ENCODE data around the gene TRERF1. TPM values are rescaled to one million over a fixed set of nuclear protein-coding genes. Genes with fewer than 3 reads are reported as not detected.

Gene TRERF1
- total RNA-seq, 2 donors from 2014 or later = 3.5 to 3.8 TPM

DNA sequence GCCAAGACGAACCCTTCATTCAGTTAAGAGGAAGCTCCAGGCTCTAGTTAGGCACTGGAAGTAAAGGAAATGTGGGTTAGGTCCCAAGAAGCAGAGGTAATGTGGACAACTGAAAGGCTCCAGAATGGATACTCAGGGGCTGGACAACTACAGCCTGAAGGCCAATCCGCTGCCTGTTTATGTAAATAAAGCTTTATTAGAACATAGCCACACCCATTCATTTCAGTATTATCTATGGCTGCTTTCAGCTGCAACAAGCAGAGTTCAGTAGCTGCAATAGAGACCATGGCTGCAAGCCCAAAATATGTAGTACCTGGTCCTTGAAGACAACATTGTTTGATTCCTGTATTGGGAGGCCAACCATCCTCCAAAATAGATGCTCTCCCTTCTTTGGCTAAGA lies 133.2 kb downstream of the TRERF1 start:
- no peaks in the 10 kb centered on the region for H3K9me3 ChIP-seq
- no peaks in the 10 kb centered on the region for H3K4me1 ChIP-seq
- no peaks in the 10 kb centered on the region for H3K27me3 ChIP-seq
- H3K36me3 ChIP-seq = no peaks in the 10 kb centered on the region
- DNase-seq = no peak
- H3K9ac ChIP-seq (ENCODE audit: low read depth in 2 of 2, low read length in 2 of 2) = no peak overlapping the region
- TF ChIP-seq, protein P1, sequence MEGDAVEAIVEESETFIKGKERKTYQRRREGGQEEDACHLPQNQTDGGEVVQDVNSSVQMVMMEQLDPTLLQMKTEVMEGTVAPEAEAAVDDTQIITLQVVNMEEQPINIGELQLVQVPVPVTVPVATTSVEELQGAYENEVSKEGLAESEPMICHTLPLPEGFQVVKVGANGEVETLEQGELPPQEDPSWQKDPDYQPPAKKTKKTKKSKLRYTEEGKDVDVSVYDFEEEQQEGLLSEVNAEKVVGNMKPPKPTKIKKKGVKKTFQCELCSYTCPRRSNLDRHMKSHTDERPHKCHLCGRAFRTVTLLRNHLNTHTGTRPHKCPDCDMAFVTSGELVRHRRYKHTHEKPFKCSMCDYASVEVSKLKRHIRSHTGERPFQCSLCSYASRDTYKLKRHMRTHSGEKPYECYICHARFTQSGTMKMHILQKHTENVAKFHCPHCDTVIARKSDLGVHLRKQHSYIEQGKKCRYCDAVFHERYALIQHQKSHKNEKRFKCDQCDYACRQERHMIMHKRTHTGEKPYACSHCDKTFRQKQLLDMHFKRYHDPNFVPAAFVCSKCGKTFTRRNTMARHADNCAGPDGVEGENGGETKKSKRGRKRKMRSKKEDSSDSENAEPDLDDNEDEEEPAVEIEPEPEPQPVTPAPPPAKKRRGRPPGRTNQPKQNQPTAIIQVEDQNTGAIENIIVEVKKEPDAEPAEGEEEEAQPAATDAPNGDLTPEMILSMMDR (IDR thresholded peaks at IDR 0.05) = no peak
- H3K4me3 ChIP-seq = no peak overlapping the region
- no peak overlapping the region for H3K27ac ChIP-seq
- intact Hi-C loops (cut with DNase I) = loop anchor here (10.0 kb wide), 1 partner anchor 86 kb away; no protein-coding TSS in a partner anchor

DNA sequence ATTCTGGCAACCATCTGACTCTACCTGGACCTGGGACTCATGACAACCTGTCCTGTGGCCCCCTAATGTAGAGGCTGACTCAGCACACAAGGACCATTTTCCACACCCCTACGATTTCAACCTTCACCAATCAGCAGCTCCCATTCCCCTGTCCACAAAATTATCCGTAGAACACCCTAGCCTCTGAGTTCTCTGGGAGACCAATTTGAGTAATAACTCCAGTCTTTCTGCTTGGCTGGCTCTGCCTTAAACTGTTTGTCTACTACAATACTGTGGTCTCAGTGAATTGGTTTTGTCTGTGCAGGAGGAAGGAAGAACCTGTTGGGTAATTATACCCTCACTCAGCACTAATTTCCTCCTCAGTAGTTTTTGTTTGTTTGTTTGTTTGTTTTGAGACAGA lies 134.7 kb downstream of the TRERF1 start:
- Histone ChIP-seq H3K9ac (ENCODE audit: low read depth in 2 of 2, low read length in 2 of 2) (no peak overlapping the region), H3K4me1 (peaks cover 3% of the 10 kb centered on the region), H3K27ac (peak overlapping the region; percentile 39), H3K4me3 (no peak overlapping the region), H3K36me3 (no peaks in the 10 kb centered on the region), H3K27me3 (no peaks in the 10 kb centered on the region), H3K9me3 (no peaks in the 10 kb centered on the region)
- intact Hi-C loops (cut with DNase I) = loop anchor here (10.0 kb wide), 1 partner anchor 88 kb away; no protein-coding TSS in a partner anchor
- TF ChIP-seq, protein P1 (IDR thresholded peaks at IDR 0.05) = no peak
- no peak for DNase-seq

DNA sequence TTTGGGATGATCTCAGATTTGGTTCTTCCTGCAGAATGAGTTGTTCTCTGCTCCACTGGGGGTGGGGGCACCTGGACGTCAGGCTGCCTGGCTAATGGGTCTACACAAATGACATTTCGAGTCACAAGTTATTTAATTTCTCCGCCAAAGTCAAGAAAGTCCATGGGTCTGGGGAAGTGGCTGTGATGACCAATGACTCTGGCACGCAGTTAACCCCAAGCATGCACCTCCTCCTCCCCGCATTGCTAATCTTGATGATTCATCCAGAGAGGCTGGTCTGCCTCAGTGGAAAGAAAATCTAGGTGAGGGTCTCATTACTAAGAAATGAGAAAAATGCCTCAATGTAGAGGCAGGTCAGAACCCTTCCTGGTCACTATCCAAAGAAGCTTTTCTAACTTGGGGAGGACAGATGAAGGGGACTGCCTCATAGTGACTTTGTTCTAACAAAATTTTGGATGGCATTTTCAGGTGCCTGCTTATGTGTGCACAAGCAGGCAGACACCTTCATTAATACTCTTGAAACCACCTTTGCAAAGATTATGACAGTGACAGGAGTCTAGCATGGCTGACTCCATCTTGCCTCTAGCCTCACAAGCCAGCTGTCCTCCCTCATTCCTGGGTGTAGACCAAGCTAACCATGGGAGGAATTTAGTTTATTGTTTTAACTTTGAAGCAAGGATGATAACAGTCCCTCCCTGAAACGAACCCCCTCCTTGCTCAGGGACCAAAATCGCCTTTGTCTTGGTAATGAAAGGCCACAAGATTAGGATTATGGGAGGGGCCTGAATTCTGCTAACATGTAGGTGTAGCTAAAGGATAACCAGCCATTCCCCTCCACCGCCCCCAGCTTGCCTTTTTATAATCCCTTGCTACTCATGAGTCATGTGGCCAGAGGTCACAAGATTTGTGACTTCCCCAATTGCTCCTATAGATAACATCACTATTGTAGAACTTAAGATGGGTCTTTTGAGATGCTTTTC lies 135.4 kb downstream of the TRERF1 start:
- intact Hi-C loops (cut with DNase I) = loop anchor here (10.0 kb wide), 1 partner anchor 89 kb away; no protein-coding TSS in a partner anchor
- no peaks in the 10 kb centered on the region for H3K9me3 ChIP-seq

DNA sequence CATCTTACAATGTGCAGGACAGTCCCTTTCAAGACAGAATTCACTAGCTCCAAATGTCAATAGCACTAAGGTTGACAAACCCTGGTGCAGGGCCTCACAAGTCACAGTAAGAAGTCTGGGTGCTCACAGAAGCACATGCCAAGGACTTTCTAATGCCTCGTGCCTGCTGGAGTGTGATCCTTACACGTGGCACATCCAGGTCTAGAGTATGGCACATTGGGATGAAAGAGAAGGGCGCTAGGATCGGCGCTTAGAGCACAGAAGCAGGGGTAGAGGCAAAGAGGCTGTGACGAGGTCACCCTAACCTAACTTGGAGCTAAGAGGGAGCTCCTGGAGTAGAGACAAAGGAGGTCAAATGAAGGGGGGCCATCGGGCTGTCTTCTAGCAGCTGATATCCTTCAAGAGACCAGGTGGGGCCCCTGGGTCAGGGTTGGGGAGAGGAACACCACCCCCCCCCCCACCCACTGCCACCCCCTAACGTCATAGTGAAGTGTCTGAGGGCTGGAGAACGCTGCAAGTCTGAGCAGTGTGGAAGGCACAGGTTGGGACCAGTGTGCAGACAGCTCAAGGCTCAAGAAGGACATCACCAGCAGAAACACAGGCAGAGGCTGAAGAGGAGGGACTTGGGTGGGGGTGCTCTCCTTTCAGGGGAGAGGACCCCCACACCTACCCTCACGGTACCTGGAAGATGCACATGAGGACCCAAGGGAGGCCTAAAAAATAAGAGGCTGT lies 136.3 kb downstream of the TRERF1 start:
- no peaks in the 10 kb centered on the region for H3K9me3 ChIP-seq
- intact Hi-C loops (cut with DNase I) = loop anchor here (10.0 kb wide), 1 partner anchor 89 kb away; no protein-coding TSS in a partner anchor
- peaks cover 3% of the 10 kb centered on the region for H3K4me1 ChIP-seq
- H3K36me3 ChIP-seq = no peaks in the 10 kb centered on the region
- no peaks in the 10 kb centered on the region for H3K27me3 ChIP-seq
- no peak for DNase-seq
- no peak overlapping the region for H3K9ac ChIP-seq (ENCODE audit: low read depth in 2 of 2, low read length in 2 of 2)
- H3K4me3 ChIP-seq = no peak overlapping the region
- TF ChIP-seq, protein P1 (IDR thresholded peaks at IDR 0.05) = no peak
- H3K27ac ChIP-seq = peak overlapping the region; percentile 44

More for the DNA sequence above, 135.4 kb downstream of the TRERF1 start:
- H3K27me3 ChIP-seq = no peaks in the 10 kb centered on the region
- DNase-seq = peak; percentile 77
- no peak overlapping the region for H3K4me3 ChIP-seq
- H3K27ac ChIP-seq = peak overlapping the region; percentile 44
- no peak overlapping the region for H3K9ac ChIP-seq (ENCODE audit: low read depth in 2 of 2, low read length in 2 of 2)
- H3K4me1 ChIP-seq = peaks cover 3% of the 10 kb centered on the region
- TF ChIP-seq, protein P1 (IDR thresholded peaks at IDR 0.05) = no peak
- no peaks in the 10 kb centered on the region for H3K36me3 ChIP-seq

DNA sequence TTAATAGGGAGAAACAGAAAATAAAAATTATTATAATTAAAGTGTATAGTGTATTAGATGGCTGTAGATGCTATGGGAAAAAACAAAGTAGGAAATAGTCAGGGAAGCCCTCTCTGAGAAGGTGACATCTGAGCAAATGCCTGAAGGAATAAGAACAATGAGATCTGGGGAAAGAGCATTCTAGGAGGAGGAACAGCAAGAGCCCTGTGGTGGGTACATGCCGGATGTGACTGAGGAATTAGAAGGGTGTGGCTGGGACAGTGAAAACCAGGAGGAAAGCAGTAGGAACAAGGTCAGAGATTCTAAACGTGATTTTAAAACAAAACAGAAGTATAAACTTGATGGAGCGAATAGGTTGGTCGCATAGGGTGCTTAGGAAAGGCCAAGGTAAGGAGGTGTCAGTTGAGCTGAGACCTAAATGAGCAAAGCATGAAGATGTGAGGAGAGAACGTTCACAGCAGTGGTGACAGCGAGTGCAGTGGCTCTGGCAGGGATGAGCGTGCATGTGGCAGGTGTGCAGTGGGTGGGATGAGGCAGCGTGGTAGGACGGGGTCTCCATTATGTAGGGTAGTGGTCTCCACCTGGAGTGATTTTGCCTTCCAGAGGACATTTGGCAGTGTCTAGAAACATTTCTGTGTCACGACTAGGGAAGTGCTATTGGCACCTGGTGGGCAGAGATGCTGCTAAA lies 137.0 kb downstream of the TRERF1 start:
- Histone ChIP-seq H3K9ac (ENCODE audit: low read depth in 2 of 2, low read length in 2 of 2) (no peak overlapping the region), H3K9me3 (no peaks in the 10 kb centered on the region), H3K27me3 (no peaks in the 10 kb centered on the region), H3K4me1 (peaks cover 3% of the 10 kb centered on the region), H3K27ac (no peak overlapping the region), H3K4me3 (no peak overlapping the region), H3K36me3 (no peaks in the 10 kb centered on the region)
- no peak for DNase-seq
- TF ChIP-seq, protein P1 (IDR thresholded peaks at IDR 0.05) = no peak
- intact Hi-C loops (cut with DNase I) = loop anchor here (10.0 kb wide), 1 partner anchor 90 kb away; no protein-coding TSS in a partner anchor
